ENCODE data around the gene BRCC3.

GRCh38 chrX:155028877-155029291, 42.4 kb upstream of the BRCC3 start:
- no peak for TF ChIP-seq EZH2 (IDR thresholded peaks at IDR 0.05; ENCODE audit: insufficient read depth, poor library complexity, severe bottlenecking)
- TF ChIP-seq EZH2phosphoT487 (IDR thresholded peaks at IDR 0.05; ENCODE audit: insufficient read depth, low read depth): no peak
